H7 (cell line): ENCODE data around the gene ZNF221. TPM values are rescaled to one million over a fixed set of nuclear protein-coding genes. Genes with fewer than 3 reads are reported as not detected.

Experiments
- DNase-seq: peaks from one replicate; pipeline ENCODE4 v3.0.0; 2012
- H3K27me3 ChIP-seq: 2 replicates; pipeline ENCODE4 v1.6.0; 2011; ENCODE audit warnings: mild to moderate bottlenecking, low read length; ENCODE audit not compliant: control insufficient read depth, insufficient read depth
- H3K36me3 ChIP-seq: replicated peaks from 2 replicates; pipeline ENCODE4 v1.5.1; 2011; ENCODE audit warnings: low read length; ENCODE audit not compliant: control insufficient read depth, insufficient read depth
- H3K4me3 ChIP-seq: 2 replicates; pipeline ENCODE4 v1.5.1; 2011; ENCODE audit warnings: low read depth, mild to moderate bottlenecking, control low read depth, low read length, moderate library complexity; ENCODE audit not compliant: insufficient read depth
- total RNA-seq: library from RNA; depleted of rRNA; stranded (reverse); fragments of >200 nt; shearing (Covaris generic); gene quantifications from 2 replicates; pipeline ENCODE4 v1.2.3, GENCODE V29; 2014; rRNA removed

The ZNF221 gene
- total RNA-seq, 1 experiment from 2014 or later: 2.2 TPM

DNA sequence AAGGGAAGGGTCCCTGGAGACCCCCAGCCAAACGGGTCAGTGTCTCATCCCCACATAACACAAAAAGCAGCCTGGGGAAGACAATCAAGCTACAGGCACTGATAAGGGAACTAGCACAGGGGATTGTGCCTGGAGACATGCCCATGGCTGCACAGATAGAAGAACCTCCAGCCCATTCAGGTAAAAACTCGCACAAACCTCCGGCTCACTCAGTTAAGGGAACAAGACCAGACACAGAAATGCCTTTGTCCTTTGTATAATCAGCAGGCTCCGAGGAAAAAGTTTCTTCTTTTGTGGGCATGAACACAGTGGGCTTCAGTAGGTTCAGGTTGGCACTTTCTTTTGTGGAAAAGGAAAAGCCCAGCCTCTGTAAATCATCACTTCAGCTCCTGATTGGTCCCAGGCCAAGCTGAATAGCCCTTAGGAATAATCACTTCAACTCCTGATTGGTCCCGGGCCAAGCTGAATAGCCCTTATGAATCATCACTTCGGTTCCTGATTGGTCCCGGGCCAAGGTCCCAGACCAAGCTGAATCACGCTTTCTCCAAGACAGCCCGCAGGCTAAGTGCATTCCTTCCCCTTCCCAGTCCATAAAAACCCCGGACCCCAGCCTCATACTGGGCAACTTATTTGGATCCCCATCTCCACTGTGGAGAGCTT, 46.7 kb downstream of the ZNF221 start:
- DNase-seq: no peak
- Histone ChIP-seq H3K27me3 (no peaks in the 10 kb centered on the region), H3K4me3 (no peak overlapping the region), H3K36me3 (peaks cover 8% of the 10 kb centered on the region)

DNA sequence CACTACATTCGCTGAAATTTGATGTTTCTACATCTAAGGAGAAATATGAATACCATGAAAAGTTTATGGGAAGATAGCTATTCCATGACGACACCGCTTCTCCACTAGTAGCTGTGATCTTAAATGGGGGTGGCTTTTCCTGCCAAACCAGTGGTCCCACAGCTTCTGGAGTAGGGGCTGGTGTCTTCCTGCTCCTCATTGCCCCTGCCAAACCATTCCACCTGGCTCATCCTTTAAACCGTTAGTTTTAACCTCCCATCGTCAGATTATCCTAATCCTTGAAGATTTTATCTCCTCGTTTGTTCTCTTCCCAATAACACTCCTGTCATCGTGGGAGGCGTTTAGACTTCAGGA, 51.2 kb downstream of the ZNF221 start:
- Histone ChIP-seq H3K36me3 (no peaks in the 10 kb centered on the region), H3K4me3 (peak overlapping the region; percentile 62), H3K27me3 (no peaks in the 10 kb centered on the region; the same call in 1 of the 2 replicates)
- no peak for DNase-seq

DNA sequence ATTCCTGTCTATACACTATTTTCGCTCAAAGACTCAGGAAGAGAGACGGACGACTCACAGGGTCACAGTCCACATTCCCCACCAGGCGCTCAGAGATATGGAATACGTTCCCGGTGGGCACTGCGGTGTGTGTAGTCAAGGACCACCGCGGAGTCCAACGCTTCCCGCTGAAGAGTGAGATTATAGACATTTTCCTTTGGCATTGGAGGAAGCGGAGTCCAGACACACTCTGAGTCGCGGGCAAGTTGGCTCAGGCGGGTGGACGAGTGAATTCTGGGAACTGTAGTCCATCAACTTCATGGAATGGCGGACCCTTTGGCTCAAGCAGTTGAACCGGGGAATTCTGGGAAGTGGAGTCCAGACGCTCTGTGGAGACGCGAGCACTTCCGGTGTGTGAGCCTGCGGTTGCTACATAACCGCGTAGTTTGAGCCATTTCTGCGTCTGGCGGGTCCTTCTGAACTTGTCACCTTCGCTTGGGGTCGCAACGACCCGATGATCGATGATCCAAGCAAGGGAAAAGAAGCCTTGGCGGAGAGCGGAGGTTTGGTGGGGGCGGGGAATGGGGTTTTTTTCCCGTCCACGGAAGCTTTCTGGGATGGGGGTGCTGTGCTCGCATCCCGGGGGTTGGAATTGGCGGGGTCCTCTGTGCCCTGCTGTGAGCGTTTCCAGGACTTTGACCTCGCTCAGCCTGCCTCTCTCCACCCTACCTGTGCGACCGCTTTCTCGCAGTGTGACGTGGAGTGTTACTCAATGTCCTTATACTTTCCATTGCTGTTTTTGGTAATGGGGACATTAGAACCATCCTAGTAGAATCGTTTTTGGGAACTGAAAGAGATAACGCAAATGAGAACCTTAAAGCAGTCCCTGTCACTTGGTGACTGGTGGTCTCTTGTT, 51.8 kb downstream of the ZNF221 start, which contains the start of gene ZNF230:
Gene ZNF230 (plus strand): TSS at position 392 of the 895 bp plus-strand sequence. CDS start 4,122 bp downstream, outside the sequence.
- DNase-seq: peak; percentile 75
- peak within 1 kb of the TSS; percentile 62 for H3K4me3 ChIP-seq
- H3K27me3 ChIP-seq: no peaks in the 10 kb centered on the region; the same call in 1 of the 2 replicates
- no peaks in the 10 kb centered on the region for H3K36me3 ChIP-seq

DNA sequence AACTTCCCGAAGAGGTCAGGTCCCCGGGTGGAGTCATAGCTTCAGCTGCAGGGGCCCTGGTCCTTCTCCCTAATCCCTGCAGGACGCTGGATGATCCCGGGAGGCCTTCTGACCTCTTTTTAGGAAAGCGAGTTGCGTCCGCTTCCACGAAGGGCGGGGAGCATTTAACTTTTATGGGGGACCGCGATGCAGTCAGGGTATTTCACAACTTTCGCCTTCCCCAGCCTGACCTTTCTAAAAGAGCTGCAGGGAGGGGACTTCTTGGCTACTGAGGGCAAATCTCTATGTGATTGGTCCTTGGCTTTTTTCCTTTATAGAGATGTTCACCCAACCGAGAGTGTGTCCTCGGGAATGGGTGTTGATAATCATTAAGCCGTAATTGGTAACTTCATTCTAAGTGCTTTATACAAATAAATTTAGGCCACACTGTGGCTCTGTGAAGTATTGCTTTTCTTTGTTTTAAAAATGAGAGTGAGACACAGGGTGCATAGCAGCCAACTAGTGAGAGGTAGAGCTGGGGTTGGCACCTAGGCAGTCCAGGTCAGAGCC, 52.5 kb downstream of the ZNF221 start:
- Histone ChIP-seq H3K27me3 (no peaks in the 10 kb centered on the region; the same call in 1 of the 2 replicates), H3K4me3 (peak overlapping the region; percentile 62), H3K36me3 (peaks cover 2% of the 10 kb centered on the region; the same call in 1 of the 2 replicates)
- peak; percentile 13 for DNase-seq

DNA sequence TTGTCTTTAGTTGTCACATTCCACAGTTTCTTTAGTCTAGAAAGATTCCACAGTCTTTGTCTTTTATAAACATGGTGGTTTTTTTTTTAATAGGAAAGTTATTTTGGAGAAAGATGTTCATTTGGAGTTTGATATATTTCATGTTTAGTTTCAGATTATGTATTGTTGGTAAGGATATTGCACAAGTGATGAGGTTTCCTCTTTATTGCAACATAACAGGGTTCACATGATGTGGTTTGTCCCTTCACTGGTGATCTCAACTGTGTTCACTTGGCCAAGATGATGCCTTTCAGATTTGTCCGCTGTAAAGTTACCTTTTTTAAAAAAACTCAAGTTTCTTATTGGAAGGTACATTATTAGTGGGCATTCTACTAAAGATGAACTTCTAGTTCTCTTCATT, 54.9 kb downstream of the ZNF221 start:
- no peaks in the 10 kb centered on the region; the same call in 1 of the 2 replicates for H3K27me3 ChIP-seq
- H3K4me3 ChIP-seq: no peak overlapping the region
- H3K36me3 ChIP-seq: peaks cover 13% of the 10 kb centered on the region
- no peak for DNase-seq

DNA sequence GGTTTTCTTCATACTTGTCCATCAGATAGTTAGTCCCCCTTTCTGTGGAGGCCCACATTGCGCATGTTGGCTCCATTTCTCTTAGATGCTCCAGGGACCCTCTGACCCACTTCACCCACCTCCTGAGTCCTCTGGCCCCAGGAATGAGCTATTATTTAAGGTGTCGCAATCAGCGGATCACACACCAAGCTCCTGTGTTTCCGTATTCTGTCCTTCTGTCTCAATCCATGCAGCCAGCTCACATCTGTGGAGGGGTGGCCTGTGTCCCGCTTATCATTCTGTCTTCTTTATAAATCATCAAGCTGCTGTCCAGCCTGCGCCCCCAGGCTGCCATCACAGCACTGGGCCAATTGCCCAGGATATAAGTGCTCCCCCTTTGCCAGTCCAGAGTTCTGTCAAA, 56.4 kb downstream of the ZNF221 start:
- H3K27me3 ChIP-seq: no peaks in the 10 kb centered on the region; the same call in 1 of the 2 replicates
- H3K36me3 ChIP-seq: peaks cover 14% of the 10 kb centered on the region
- DNase-seq: no peak
- H3K4me3 ChIP-seq: no peak overlapping the region

DNA sequence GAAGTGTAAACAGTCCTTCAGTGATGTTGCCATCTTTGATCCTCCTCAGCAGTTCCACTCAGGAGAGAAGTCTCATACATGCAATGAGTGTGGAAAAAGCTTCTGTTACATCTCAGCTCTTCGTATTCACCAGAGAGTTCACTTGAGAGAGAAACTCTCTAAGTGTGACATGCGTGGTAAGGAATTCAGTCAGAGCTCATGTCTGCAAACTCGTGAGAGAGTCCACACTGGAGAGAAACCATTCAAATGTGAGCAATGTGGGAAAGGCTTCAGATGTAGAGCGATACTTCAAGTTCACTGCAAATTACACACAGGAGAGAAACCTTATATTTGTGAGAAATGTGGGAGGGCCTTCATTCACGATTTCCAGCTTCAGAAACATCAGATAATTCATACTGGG, 59.4 kb downstream of the ZNF221 start:
- H3K36me3 ChIP-seq: peaks cover 14% of the 10 kb centered on the region
- no peak for DNase-seq
- no peak overlapping the region for H3K4me3 ChIP-seq
- H3K27me3 ChIP-seq: no peaks in the 10 kb centered on the region

Other genes starting within 250 kb of the ZNF221 start
- gene IRGC, start 235.2 kb upstream of the ZNF221 start, total RNA-seq: not detected in 2 replicates
- 23.4 and 33.6 TPM in 2 replicates for gene SMG9, start 196.3 kb upstream of the ZNF221 start, total RNA-seq
- 0.62 and 1.1 TPM in 2 replicates for gene KCNN4, start 170.3 kb upstream of the ZNF221 start, total RNA-seq
- 0.21 and 1.8 TPM in 2 replicates for gene LYPD5, start 148.8 kb upstream of the ZNF221 start, total RNA-seq
- 0.55 and 2.0 TPM in 2 replicates for gene ZNF283, start 123.9 kb upstream of the ZNF221 start, total RNA-seq
- 0.90 and 1.2 TPM in 2 replicates for gene ZNF404, start 67.3 kb upstream of the ZNF221 start, total RNA-seq
- 11.6 and 11.9 TPM in 2 replicates for gene ZNF45, start 15.9 kb upstream of the ZNF221 start, total RNA-seq
- 7.6 and 9.7 TPM in 2 replicates for gene ZNF155, start 33.0 kb downstream of the ZNF221 start, total RNA-seq
- gene ZNF230, start 51.7 kb downstream of the ZNF221 start, total RNA-seq: 1.4 and 3.2 TPM in 2 replicates
- gene ZNF222, start 74.2 kb downstream of the ZNF221 start, total RNA-seq: 1.8 and 4.3 TPM in 2 replicates
- 3.5 and 8.1 TPM in 2 replicates for gene ZNF223, start 100.8 kb downstream of the ZNF221 start, total RNA-seq
- 1.3 and 2.0 TPM in 2 replicates for gene ZNF284, start 120.9 kb downstream of the ZNF221 start, total RNA-seq
- 9.6 and 14.0 TPM in 2 replicates for gene ZNF224, start 143.1 kb downstream of the ZNF221 start, total RNA-seq
- 2.4 and 3.8 TPM in 2 replicates for gene ZNF225, start 162.2 kb downstream of the ZNF221 start, total RNA-seq
- gene ZNF234, start 190.3 kb downstream of the ZNF221 start, total RNA-seq: 3.5 and 5.5 TPM in 2 replicates
- gene ZNF226, start 213.9 kb downstream of the ZNF221 start, total RNA-seq: 8.9 and 12.0 TPM in 2 replicates